GM19238 (cell line): ENCODE data around the gene RGCC.
"Not testable (repeated sequence)": the region's sequence is repeated elsewhere in the genome, so short reads cannot be mapped to it uniquely, and the experiment has no call there.

Experiments used
- DNase-seq: peaks from one replicate; pipeline ENCODE4 v3.0.0; 2011; ENCODE audit warnings: low spot score; ENCODE audit not compliant: insufficient read length

Gene RGCC

DNA sequence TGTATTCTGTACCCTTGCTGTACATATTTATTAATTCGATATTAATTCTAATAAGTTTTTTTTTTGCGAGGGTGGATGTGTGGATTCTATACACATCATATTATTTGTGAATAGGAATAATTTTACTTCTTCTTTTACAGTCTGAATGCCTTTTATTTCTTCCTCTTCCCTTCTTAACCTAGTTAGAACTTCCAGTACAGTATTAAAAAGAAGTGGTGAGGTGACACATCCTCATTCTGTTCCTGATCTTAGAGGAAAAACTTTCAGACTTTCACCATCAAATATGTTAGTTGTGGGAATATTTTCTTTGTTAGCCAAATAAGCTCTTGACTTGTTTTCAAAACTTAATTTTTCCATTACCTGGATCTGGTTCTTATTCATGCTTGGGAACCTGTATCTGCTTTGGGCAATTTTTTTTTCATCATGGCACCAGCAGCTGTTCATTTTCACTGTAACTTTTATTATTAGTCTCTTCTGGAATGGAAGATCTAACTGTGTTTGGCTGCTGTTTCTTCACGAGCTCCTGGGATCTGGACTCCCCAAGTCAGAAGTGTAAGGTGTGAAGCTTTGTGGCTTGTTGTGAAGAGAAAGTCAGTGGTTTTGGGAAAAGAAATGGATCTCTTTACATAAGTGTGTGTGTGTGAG is 33.1 kb downstream of the RGCC start:
- no peak for DNase-seq

DNA sequence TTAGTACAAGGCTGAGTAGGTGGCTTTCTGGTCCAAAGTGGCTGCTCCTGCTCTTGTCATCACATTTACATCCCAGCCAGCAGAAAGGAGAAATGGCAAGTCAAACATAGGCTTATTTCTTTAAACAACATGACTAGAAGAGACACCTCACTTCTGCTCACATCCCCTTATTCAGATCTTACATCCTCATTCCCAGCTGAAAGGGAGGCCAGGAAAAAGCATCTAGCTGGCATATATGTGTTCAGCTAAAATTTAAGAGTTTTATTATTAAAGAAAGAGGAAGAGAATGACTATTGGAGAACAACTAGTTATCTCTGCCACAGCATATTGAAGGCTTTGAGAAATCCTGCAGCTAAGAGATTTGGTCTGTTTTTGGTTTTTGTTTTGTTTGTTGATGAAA is 34.1 kb downstream of the RGCC start:
- no peak for DNase-seq

DNA sequence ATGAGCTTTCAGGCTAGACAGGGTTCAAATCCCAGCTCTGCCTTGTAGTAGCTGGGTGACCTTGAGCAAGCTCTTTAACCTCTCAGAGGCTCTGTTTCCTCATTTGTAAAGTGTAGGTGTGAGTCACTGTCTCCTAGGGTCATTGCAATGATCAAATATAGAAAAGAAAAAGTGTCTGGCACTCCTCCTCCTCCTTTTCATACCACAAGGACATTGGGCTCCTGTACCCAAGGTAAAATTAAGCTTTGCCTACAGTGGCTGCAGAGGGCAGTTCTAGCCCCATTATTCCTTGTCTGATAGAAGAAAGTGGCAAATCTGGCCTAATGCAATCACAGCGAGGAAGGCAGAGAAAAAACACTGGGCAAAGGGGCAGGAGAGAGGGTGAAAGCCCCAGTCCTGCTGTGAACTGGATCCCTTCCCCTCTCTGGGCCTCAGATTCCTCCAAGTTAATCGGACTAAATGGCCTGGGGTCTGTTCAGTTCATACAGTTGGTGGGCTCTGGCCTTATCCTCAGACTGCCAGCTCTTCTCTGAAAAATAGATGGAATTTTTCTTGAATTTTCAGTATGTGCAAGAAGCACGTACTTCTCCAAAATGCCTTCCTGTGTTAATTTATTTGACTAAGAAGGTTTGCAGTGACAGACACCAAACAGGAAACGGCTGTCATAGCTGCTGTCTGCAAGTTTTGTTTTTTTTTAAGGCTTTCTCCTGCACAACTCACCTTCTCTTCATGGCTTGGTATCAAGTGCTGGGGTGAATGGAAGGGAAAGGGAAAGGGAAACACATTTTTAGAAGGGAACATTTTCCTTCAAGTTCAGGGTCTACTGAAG is 35.3 kb downstream of the RGCC start:
- no peak for DNase-seq

DNA sequence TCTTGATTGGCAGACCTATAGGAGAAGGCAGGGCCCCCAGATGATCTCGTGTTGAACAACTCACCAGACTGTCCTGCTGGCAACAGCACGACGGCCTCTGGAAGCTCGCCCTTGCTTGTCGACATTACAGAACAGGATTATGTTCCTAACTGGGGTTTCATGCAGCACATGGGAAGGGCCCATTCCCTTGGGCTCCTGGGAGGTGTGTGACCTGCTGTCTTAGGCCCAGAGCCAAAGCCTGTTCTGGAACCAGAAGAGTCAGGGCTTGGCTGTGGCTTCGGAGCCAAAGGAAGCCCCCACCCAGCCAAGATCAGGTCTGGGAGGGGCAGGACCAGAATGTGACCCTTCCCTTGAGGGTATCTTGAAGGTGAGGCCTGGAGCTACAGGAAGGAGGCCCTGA is 36.9 kb downstream of the RGCC start:
- DNase-seq: no peak

DNA sequence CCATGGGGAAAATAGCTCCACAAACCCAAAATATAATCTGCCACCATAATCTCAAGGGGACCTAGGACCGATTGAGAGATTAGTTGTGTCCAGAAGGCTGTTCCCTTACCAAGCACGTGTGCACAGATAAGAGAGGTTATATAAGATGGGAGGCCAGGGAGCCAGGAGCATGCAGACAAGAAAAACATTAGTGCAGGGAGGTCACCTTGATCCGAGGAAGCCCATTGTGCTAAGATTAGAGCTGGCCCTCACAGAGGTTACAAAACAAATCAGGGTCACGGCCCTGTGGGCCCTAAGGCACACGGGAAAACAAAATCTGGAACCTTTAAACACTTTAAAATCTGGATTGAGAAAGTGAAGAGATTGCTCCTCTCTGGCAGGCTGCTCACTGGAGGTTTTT is 37.7 kb downstream of the RGCC start:
- DNase-seq: no peak

DNA sequence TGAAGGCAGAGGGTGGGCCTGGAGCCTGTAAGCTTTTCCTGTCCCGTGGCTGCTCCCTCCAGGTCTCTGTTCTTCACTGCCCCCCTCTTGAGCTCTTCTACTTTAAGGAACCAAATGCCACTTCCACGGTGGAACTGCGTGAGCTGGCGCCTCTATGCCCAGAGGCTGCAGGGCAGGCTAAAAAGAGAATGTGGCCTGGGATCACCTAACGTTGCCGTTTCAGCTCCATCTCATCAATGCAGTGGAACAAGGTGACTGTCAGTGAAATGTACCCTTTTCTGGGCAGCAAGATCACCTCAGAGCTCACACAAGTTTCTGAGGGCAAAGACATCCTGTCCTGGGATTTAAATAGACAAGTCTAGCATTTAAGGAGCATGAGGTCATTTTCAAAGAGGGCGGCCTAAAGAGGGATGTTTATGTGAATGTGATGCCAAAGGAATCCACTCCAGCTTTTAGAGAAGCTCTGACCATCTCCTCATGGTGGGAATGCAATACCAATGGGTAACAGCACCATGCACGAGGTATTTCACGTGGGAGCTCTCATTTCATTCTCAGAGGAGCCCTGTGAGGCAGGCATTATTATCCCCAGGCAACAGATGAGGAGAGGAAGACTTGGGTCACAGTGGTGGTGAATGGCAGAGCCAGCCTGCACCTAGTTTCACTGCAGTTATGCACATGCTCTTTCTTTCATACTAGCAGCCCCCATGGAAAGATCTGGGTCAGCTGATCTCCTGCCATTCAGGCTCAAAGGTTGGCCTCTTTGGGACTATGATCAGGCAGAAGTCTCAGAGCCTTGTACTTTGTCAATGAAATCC is 39.3 kb downstream of the RGCC start:
- DNase-seq: no peak

DNA sequence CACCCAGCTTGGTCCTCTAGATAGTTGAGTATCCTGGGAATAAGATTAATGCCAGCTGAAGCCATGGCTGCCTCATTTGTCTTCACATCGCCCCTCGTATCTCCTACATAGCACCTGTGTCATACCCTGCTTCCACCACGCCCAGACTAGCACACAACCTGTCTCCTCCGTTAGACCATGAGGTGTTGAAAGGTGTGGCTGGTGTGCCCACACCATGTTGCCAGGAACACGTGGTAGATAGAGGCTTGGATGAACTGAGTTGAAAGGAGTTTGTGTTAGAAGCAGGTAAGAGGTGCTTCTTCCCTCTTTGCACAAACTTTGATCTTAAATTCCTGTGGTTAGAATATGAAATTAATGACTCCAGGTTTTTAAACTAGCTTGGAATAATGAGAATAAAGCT is 40.1 kb downstream of the RGCC start:
- no peak for DNase-seq

DNA sequence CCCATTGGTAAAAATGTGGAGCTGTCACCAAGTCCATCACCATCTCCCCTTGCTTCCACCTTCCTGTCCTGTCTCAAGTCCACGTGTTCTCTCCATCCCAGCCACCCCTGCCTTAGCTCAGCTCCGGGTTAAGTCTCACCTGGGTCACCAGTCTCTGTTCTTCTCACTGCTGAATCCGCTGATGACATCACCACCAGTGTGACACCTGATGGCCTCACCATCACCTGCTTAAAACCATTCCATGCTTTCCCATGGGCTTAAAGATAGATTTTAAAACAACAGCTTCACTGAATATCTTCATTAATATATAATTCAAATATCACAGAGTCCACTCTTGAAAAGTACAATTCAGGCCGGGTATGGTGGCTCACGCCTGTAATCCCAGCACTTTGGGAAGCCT is 42.1 kb downstream of the RGCC start:
- no peak for DNase-seq

DNA sequence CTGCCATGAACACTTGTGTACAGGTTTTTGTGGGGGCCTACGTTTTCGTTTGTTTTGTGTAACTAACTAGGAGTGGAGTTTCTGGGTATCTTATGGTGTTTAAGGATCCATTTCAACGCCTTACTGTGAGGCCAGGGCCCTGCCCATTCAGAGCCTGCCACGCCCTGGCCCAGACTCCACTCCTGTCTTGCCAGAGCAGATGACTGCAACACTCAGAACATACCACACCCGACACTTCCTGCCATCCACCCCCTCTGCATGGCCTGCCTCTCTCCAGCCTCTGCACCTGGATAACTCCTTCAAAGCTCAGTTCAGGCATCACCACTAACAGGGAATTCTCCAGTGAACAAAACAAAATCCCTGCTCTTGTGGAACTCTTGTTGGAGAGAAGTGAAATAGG is 43.2 kb downstream of the RGCC start:
- DNase-seq: no peak

DNA sequence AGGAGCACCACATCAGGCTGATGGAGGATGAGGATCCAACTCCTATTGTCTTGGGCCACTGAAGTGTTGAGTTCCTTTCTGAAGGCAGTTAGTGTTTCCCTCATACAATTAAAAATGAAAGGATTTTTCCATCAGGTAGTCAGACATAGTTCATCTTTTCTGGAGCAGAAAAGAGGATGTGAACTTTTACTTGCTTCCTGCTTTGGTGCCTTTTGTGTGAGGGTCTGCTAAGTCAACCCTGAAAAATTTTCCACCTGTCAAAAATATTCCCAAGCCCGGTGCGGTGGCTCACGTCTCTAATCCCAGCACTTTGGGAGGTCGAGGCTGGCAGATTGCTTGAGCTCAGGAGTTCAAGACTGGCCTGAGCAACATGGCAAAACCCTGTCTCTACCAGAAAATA is 43.9 kb downstream of the RGCC start:
- DNase-seq: no peak

DNA sequence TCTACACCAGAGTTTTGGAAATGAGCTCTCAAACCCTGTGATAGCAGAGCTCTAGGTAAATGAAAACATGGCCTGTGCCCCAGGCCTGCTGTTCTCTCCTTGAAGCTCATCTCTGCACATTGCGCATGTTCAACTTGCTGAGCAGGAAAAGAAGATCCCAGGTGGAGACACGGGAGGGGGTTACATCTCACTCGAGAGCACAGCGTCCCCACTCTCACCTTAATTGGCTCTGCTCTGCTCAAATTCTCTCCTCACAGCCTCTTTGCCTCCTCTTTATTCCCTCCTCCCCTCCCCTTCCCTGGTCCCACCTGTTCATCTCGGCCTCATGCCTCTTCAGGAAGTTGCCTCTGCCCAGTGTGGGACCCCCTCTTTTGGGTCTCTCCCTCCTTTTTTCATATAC is 44.7 kb downstream of the RGCC start:
- DNase-seq: no peak

DNA sequence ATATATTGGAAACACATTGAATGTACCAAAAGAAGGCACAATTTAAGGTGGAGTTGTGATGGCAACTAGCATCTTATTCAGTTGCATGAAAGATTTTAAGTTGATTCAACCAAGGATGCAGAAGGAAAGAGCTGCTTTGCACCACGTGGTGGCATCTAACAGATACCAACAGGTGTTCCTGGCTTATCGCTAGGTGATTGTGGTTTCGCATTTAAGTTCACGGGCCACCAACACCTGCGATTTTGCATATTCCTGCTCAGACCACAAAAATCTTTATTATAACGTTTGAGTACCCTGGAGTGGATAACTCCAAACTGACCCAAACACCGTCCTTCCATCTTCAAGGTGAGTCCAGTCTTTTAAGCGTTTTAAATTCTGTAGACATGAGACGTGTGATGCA is 45.3 kb downstream of the RGCC start:
- peak; percentile 41 for DNase-seq

DNA sequence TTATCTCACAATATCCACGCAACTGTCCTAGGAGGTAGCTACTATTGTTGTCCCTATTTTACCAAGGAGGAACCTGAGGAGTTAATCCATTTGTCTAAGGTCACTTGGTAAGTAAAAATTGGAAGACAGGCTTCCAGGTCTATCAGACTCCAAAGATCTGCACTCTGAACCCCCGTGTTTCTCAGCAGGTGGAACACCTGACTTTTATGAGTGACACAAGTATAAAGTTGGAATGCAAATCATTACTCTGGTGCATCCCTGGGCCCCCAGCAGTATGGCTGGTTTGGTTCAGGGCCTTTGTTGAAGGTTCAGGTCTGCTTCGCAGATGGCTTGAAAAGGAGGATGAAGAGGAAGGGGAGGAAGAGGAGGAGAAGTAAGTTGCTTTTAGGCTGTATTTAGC is 46.0 kb downstream of the RGCC start:
- DNase-seq: no peak

DNA sequence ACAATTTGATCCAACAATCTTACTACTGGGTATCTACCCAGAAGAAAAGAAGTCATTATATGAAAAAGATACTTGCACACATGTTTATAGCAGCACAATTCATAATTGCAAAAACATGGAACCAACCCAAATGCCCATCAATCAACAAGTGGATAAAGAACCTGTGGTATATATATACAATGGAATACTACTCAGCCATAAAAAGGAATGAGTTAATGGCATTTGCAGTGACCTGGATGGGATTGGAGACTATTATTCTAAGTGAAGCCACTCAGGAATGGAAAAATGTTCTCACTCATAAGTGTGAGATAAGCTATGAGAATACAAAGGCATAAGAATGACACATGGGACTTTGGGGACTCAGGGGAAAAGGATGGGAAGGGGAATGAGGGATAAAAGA is 47.3 kb downstream of the RGCC start:
- not testable (repeated sequence) for DNase-seq

DNA sequence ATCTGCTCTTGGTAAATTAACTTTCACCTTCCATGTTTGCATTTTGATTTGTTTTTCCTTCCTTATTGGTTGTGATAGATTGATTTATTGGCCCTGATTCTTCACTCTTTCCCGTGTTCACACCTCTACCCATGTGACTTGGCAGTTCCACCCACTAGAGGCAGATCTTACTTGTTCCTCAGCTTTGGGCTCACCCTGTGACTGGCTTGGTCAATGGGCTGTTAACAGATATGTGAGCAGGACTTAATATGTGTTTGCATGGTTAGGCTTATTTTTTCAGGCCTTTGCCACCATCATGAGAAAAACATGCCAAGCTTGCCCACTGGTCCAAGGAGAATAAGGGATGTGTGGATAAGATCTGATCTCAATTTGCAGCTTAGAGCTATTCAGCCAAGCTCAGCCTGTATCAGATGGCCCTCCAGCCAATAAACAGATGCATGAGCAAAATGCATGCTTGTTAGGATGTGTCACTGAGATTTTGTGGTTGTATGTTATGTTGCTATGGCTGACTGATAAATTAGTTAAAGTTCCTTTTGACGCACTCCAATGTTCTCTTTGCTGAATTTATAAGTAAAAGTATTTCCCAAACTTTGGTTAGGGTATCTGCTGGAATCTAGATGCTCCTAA is 48.0 kb downstream of the RGCC start:
- no peak for DNase-seq

DNA sequence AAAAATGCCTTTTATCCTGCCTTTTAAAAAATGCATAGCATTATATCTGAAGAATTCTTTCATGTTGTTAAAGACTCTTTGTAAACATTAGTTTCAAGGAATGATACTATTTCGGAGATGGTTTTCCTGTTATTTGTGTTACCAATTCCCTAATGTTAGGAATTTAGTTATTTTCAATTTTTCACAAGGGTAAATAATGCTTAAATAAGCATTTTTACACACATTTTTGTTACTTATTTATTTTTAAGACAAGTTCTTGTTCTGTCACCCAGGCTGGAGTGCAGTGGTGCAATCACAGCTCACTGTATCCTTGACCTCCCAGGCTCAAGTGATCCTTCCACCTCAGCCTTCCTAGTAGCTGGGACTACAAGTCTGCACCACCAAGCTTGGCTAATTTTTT is 49.0 kb downstream of the RGCC start:
- DNase-seq: no peak

DNA sequence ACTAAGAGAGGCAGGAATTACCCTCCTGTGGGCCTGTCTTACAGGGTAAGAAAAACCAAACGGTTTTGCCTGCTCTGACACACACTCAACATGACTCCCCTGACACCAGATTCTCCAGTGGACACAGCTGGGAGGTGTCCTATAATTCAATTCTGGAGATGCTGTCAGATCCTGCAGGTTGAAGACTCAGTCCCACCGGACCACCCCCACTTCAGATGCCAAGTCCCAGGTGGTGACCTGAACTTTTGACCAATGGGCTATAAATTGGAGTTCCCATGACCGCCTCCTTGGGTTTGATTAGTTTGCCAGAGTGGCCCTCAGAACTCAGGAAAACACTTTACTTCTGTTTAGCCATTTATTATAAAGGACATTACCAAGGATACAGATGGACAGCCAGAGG is 52.6 kb downstream of the RGCC start:
- DNase-seq: no peak

DNA sequence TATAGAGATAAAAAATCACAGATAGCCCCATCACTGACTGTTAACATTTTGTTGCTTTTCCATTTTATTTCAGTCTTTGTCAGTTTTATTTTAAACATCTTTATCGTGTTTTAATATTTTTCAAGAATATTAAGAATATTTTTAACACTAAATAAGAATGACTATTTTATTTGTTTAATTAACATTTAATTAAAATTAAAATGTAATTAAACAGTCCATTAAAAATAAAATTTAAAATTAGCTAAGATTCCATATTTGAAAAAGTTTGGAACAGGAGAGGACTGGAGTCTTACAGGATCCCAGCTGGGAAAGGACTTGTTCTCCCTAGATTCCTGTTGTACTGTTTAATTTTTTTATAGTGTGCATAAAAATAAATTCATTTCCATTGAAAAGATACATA is 54.5 kb downstream of the RGCC start:
- no peak for DNase-seq

DNA sequence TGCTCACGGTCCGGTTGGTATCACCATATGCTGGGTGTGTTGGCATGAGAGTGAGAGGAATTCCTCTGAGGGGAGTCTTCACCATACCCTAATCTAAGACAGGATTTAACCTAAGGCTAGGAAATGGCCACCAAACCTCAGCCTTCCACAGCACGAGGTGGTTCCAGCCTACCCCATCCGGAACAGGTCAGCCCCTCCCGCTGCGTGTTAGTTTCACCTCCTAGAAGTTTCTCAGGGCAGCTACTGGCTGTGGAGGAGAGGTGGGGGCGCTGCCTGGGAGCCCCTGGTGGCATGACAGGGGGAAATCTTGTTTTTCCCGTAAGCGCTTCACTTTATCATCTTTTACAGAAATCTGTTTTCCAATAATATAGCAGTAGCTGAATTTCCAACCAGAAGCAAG is 55.1 kb downstream of the RGCC start:
- DNase-seq: no peak

DNA sequence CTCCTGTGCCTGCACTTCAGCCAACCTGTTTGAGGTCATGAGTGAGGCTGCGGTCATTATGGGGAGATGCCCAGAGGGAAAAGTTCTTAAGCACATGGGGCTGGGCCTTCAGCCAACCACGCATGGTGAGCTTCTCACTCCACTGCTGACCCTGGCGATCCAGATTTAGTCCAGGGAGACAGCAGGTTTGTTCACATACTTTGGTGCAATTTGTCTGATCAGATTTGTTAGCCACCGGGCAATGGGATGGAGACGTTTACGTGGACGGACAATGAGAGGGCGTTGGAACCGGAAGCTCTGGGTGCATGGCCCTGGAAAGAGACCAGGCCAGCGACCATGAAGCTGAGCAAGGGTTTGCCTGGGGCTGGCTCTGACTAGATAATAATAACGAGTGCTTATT is 56.2 kb downstream of the RGCC start:
- DNase-seq: no peak

DNA sequence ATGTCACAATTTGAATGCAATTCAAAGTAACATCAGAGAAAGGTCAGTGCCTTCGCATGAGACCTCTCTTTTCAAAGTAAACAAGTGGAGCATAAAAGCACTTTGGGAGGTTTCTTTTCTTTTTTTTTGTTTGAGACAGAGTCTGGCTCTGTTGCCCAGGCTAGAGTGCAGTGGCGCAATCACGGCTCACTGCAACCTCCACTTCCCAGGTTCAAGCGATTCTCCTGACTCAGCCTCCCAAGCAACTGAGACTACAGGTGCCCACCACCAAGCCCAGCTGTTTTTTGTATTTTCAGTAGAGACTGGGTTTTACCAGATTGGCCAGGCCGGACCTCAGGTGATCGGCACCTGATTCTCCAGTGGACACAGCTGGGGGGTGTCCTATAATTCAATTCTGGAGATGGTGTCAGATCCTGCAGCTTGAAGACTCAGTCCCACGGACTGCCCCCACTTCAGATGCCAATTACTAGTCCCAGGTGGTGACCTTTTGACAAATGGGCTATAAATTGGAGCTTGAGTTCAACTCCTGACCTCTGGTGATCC is 57.6 kb downstream of the RGCC start:
- no peak for DNase-seq
